Adipocyte (in vitro differentiated cells): ENCODE data around the gene HDAC2.

Experiments used
- DNase-seq: peaks from one replicate; pipeline ENCODE4 v3.0.0-alpha.2; 2015; ENCODE audit warnings: low read depth
- H3K27me3 ChIP-seq: replicated peaks from 2 replicates; pipeline ENCODE4 v1.7.0; 2013; ENCODE audit warnings: mild to moderate bottlenecking, low read length, moderate library complexity; ENCODE audit not compliant: control insufficient read depth, insufficient read depth
- H3K36me3 ChIP-seq: 2 replicates; pipeline ENCODE4 v1.7.0; 2013; ENCODE audit warnings: low read length, mild to moderate bottlenecking, moderate library complexity; ENCODE audit not compliant: control insufficient read depth, insufficient read depth, severe bottlenecking
- H3K4me1 ChIP-seq: 2 replicates; pipeline ENCODE4 v1.7.0; 2013; ENCODE audit warnings: mild to moderate bottlenecking, low read length, moderate library complexity; ENCODE audit not compliant: control insufficient read depth, insufficient read depth
- H3K4me3 ChIP-seq: 2 replicates; pipeline ENCODE4 v1.7.0; 2013; ENCODE audit warnings: mild to moderate bottlenecking, low read length, moderate library complexity
- H3K9ac ChIP-seq: 2 replicates; pipeline ENCODE4 v1.7.0; 2013; ENCODE audit warnings: mild to moderate bottlenecking, low read length, moderate library complexity
- H3K9me3 ChIP-seq: 2 replicates; pipeline ENCODE4 v1.7.0; 2013; ENCODE audit warnings: mild to moderate bottlenecking, low read length, moderate library complexity; ENCODE audit not compliant: control insufficient read depth

HDAC2 gene

GRCh38 chr6:113971741-113972140 lies 793 bp upstream of the HDAC2 start:
- no peaks in the 10 kb centered on the region for H3K36me3 ChIP-seq
- H3K9me3 ChIP-seq = no peaks in the 10 kb centered on the region
- no peaks in the 10 kb centered on the region for H3K27me3 ChIP-seq
- peak overlapping the region; percentile 95 for H3K9ac ChIP-seq
- peaks cover 19% of the 10 kb centered on the region for H3K4me1 ChIP-seq
- DNase-seq = peak; percentile 51
- peak overlapping the region; percentile 92 for H3K4me3 ChIP-seq

GRCh38 chr6:113969888-113970804 lies 802 bp downstream of the HDAC2 start:
- Histone ChIP-seq H3K9me3 (no peaks in the 10 kb centered on the region), H3K4me1 (peaks cover 19% of the 10 kb centered on the region), H3K27me3 (no peaks in the 10 kb centered on the region), H3K36me3 (no peaks in the 10 kb centered on the region), H3K4me3 (peak overlapping the region; percentile 92), H3K9ac (peak overlapping the region; percentile 95)
- DNase-seq = peak; percentile 80

- Histone ChIP-seq H3K9me3 (no peaks in the 10 kb centered on the region), H3K4me1 (peaks cover 19% of the 10 kb centered on the region), H3K4me3 (peak overlapping the region; percentile 92), H3K36me3 (no peaks in the 10 kb centered on the region), H3K9ac (peak overlapping the region; percentile 95), H3K27me3 (no peaks in the 10 kb centered on the region)
- no peak for DNase-seq
Measured at GRCh38 chr6:113968472-113968871, 2.5 kb downstream of the HDAC2 start.

GRCh38 chr6:113967777-113968176 lies 3.2 kb downstream of the HDAC2 start:
- Histone ChIP-seq H3K4me3 (no peak overlapping the region), H3K36me3 (no peaks in the 10 kb centered on the region), H3K27me3 (no peaks in the 10 kb centered on the region), H3K4me1 (peaks cover 19% of the 10 kb centered on the region), H3K9me3 (no peaks in the 10 kb centered on the region), H3K9ac (no peak overlapping the region)
- DNase-seq = no peak

GRCh38 chr6:113960795-113961194 lies 10.2 kb downstream of the HDAC2 start:
- Histone ChIP-seq H3K36me3 (peaks cover 18% of the 10 kb centered on the region), H3K4me3 (no peak overlapping the region), H3K9me3 (no peaks in the 10 kb centered on the region), H3K9ac (no peak overlapping the region), H3K27me3 (no peaks in the 10 kb centered on the region), H3K4me1 (no peaks in the 10 kb centered on the region)
- DNase-seq = no peak

GRCh38 chr6:113959235-113959634 lies 11.7 kb downstream of the HDAC2 start:
- DNase-seq = no peak
- Histone ChIP-seq H3K9ac (no peak overlapping the region), H3K4me3 (no peak overlapping the region), H3K27me3 (no peaks in the 10 kb centered on the region), H3K36me3 (peaks cover 31% of the 10 kb centered on the region), H3K4me1 (no peaks in the 10 kb centered on the region), H3K9me3 (no peaks in the 10 kb centered on the region)

- Histone ChIP-seq H3K27me3 (no peaks in the 10 kb centered on the region), H3K4me3 (no peak overlapping the region), H3K9ac (no peak overlapping the region), H3K9me3 (no peaks in the 10 kb centered on the region), H3K36me3 (peaks cover 60% of the 10 kb centered on the region), H3K4me1 (peaks cover 6% of the 10 kb centered on the region)
- no peak for DNase-seq
Measured at GRCh38 chr6:113954653-113955052, 16.3 kb downstream of the HDAC2 start.

GRCh38 chr6:113953346-113953745 lies 17.6 kb downstream of the HDAC2 start:
- Histone ChIP-seq H3K4me3 (no peak overlapping the region), H3K27me3 (no peaks in the 10 kb centered on the region), H3K9me3 (no peaks in the 10 kb centered on the region), H3K4me1 (peaks cover 6% of the 10 kb centered on the region), H3K9ac (no peak overlapping the region), H3K36me3 (peaks cover 63% of the 10 kb centered on the region)
- DNase-seq = peak; percentile 42

GRCh38 chr6:113949499-113949898 lies 21.4 kb downstream of the HDAC2 start:
- H3K4me3 ChIP-seq = no peak overlapping the region

GRCh38 chr6:113944701-113945100 lies 26.2 kb downstream of the HDAC2 start:
- peak; percentile 33 for DNase-seq
- H3K36me3 ChIP-seq = peaks cover 74% of the 10 kb centered on the region
- H3K9me3 ChIP-seq = no peaks in the 10 kb centered on the region
- no peaks in the 10 kb centered on the region for H3K27me3 ChIP-seq
- H3K4me3 ChIP-seq = no peak overlapping the region
- H3K9ac ChIP-seq = no peak overlapping the region
- no peaks in the 10 kb centered on the region for H3K4me1 ChIP-seq

More at GRCh38 chr6:113949499-113949898, 21.4 kb downstream of the HDAC2 start:
- Histone ChIP-seq H3K27me3 (no peaks in the 10 kb centered on the region), H3K36me3 (peaks cover 60% of the 10 kb centered on the region), H3K9me3 (no peaks in the 10 kb centered on the region), H3K4me1 (peaks cover 6% of the 10 kb centered on the region), H3K9ac (no peak overlapping the region)
- no peak for DNase-seq

GRCh38 chr6:113939825-113940224 lies 31.1 kb downstream of the HDAC2 start:
- Histone ChIP-seq H3K9ac (no peak overlapping the region), H3K9me3 (no peaks in the 10 kb centered on the region), H3K4me3 (no peak overlapping the region), H3K36me3 (peaks cover 59% of the 10 kb centered on the region), H3K27me3 (no peaks in the 10 kb centered on the region), H3K4me1 (peaks cover 3% of the 10 kb centered on the region)
- no peak for DNase-seq
